K562 (cell line): ENCODE results near the gene RPP25. TPM values are rescaled to one million over a fixed set of nuclear protein-coding genes. Genes with fewer than 3 reads are reported as not detected.

Experiments used
- ATAC-seq: fragments of 200-7000 bp; cut with Tn5 transposase; 3 replicates; pipeline ENCODE4 v1.9.1; 2020; ENCODE audit warnings: moderate library complexity
- BruUV-seq: library from RNA; stranded (reverse); fragments of 400-500 nt; replicated peaks from 2 replicates; lab custom pipeline; 2021; lab: Mats Ljungman, UMichigan
- CTCF ChIA-PET: fragments of 300-600 bp; formaldehyde crosslinking; extraction: SDS; loops from one replicate; lab custom pipeline; 2021; ENCODE audit warnings: low intra/inter-chr PET ratio; lab: Yijun Ruan, JAX
- POLR2A ChIA-PET: fragments of 300-600, 350-650 bp; sonication (Branson Sonifier 250); formaldehyde crosslinking; extraction: SDS; loops from one replicate; lab custom pipeline; 2021; ENCODE audit warnings: antibody characterized with exemption, inconsistent platforms; lab: Yijun Ruan, JAX
- DNase-seq, 4 experiments: peaks; one replicate each; pipeline versions ENCODE4 v3.0.0 to v3.0.0-alpha.2; 2011 to 2018; ENCODE audit warnings: low spot score in 3 of 4, mixed read lengths in 3 of 4; ENCODE audit errors: extremely low read depth in 1 of 4
- FAIRE-seq: peaks from 2 replicates; lab custom pipeline; 2011; peaks lifted over from hg19 to GRCh38; lab: Jason Lieb, UNC
- H2AFZ ChIP-seq: 2 replicates; pipeline ENCODE4 v1.6.0; 2011; ENCODE audit warnings: low read depth, low read length, control low read depth, inconsistent platforms
- H3K27ac ChIP-seq: fragments of 200-600 bp; 3 replicates; pipeline ENCODE4 v1.8.0; 2011; ENCODE audit warnings: low read depth, mild to moderate bottlenecking, control low read depth, inconsistent platforms, low read length, moderate library complexity, mixed read lengths; ENCODE audit errors: extremely low read depth
- H3K27me3 ChIP-seq, 2 experiments: fragments of 300-600 bp in 1 of 2; 2 replicates in 1 of 2; 3 replicates in 1 of 2; pipeline versions ENCODE4 v1.6.0 to v1.8.0; 2011; ENCODE audit warnings: inconsistent platforms in 2 of 2, low read length in 2 of 2, mild to moderate bottlenecking in 1 of 2, mixed read lengths in 1 of 2, moderate library complexity in 1 of 2; ENCODE audit not compliant: control insufficient read depth in 2 of 2, insufficient read depth in 2 of 2
- H3K36me3 ChIP-seq: fragments of 300-600 bp; 3 replicates; pipeline ENCODE4 v1.8.0; 2011; ENCODE audit warnings: mild to moderate bottlenecking, low read length, inconsistent platforms; ENCODE audit not compliant: control insufficient read depth, insufficient read depth
- H3K4me1 ChIP-seq, 2 experiments: fragments of 200-600 bp in 1 of 2; replicated peaks in 1 of 2; 2 replicates in 1 of 2; 3 replicates in 1 of 2; pipeline versions ENCODE4 v1.5.1 to v1.8.0; 2011; ENCODE audit warnings: inconsistent platforms in 2 of 2, low read length in 2 of 2, mild to moderate bottlenecking in 1 of 2, mixed read lengths in 1 of 2, moderate library complexity in 1 of 2; ENCODE audit not compliant: control insufficient read depth in 2 of 2, insufficient read depth in 2 of 2
- H3K4me2 ChIP-seq: 2 replicates; pipeline ENCODE4 v1.6.1; 2011; ENCODE audit warnings: low read length, control low read depth, inconsistent platforms, mixed read lengths; ENCODE audit not compliant: insufficient read depth
- H3K4me3 ChIP-seq: fragments of 200-600 bp; sonication (generic), shearing (Covaris generic); 2 replicates; pipeline ENCODE4 v1.5.1; 2016; ENCODE audit warnings: control low read depth, inconsistent platforms
- H3K79me2 ChIP-seq: fragments of 200-600 bp; 3 replicates; pipeline ENCODE4 v1.8.0; 2011; ENCODE audit warnings: low read length, inconsistent platforms; ENCODE audit not compliant: control insufficient read depth, insufficient read depth
- H3K9ac ChIP-seq, 2 experiments: 2 replicates each; pipeline versions ENCODE4 v1.6.0 to v1.6.1; 2011; ENCODE audit warnings: low read depth in 2 of 2, low read length in 2 of 2, control low read depth in 1 of 2, inconsistent platforms in 1 of 2, mild to moderate bottlenecking in 1 of 2, mixed read lengths in 1 of 2; ENCODE audit not compliant: insufficient read depth in 1 of 2
- H3K9me1 ChIP-seq: one replicate; pipeline ENCODE4 v1.6.0; 2011; ENCODE audit warnings: inconsistent platforms, mild to moderate bottlenecking, low read length, moderate library complexity; ENCODE audit not compliant: control insufficient read depth, insufficient read depth
- H3K9me3 ChIP-seq: replicated peaks from 2 replicates; pipeline ENCODE4 v1.5.1; 2011; ENCODE audit warnings: low read depth, low read length, inconsistent platforms; ENCODE audit not compliant: control insufficient read depth, insufficient read depth
- H4K20me1 ChIP-seq: replicated peaks from 2 replicates; pipeline ENCODE4 v1.6.1; 2011; ENCODE audit warnings: low read length, inconsistent platforms, mixed read lengths; ENCODE audit not compliant: control insufficient read depth, insufficient read depth
- ASH1L ChIP-seq: fragments of 450-650 bp; IDR thresholded peaks from 2 replicates; pipeline ENCODE4 v1.6.1; 2018; ENCODE audit warnings: borderline replicate concordance, mild to moderate bottlenecking, low read depth; ENCODE audit not compliant: partially characterized antibody
- ELK3 ChIP-seq: fragments of 450-650 bp; formaldehyde crosslinking; IDR thresholded peaks from 2 replicates; pipeline ENCODE4 v1.4.0; 2020; ENCODE audit warnings: mild to moderate bottlenecking
- FOXP1 ChIP-seq: sonication (generic); formaldehyde crosslinking; IDR thresholded peaks from 2 replicates; pipeline ENCODE4 v1.8.0; 2022; ENCODE audit warnings: mild to moderate bottlenecking, missing genetic modification reagents
- HMBOX1 ChIP-seq: sonication (generic); IDR thresholded peaks from 2 replicates; pipeline ENCODE4 v1.6.1; 2016
- ID3 ChIP-seq, 2 experiments: fragments of 250-450 bp in 1 of 2; fragments of 450-650 bp in 1 of 2; sonication (Bioruptor Pico) in 1 of 2; IDR thresholded peaks; 2 replicates each; pipeline versions ENCODE4 v1.6.1 to v1.8.0; 2016 to 2021; ENCODE audit warnings: mild to moderate bottlenecking in 2 of 2, moderate library complexity in 2 of 2, missing compliant biosample characterization in 1 of 2, missing genetic modification characterization in 1 of 2
- RNF219 ChIP-seq: fragments of 250-450 bp; sonication (Bioruptor Pico); IDR thresholded peaks from 2 replicates; pipeline ENCODE4 v1.5.0; 2022; ENCODE audit warnings: mild to moderate bottlenecking
- RUNX1 ChIP-seq: sonication (generic); IDR thresholded peaks from 2 replicates; pipeline ENCODE4 v1.6.1; 2016; ENCODE audit warnings: antibody characterized with exemption, low read depth
- SRSF3 ChIP-seq: fragments of 200-400 bp; formaldehyde crosslinking; IDR thresholded peaks from 2 replicates; pipeline ENCODE4 v1.6.1; 2016; ENCODE audit warnings: mild to moderate bottlenecking, low read length, moderate library complexity; ENCODE audit not compliant: insufficient read depth
- THRA ChIP-seq: fragments of 450-650 bp; IDR thresholded peaks from 2 replicates; pipeline ENCODE4 v1.6.1; 2017; ENCODE audit warnings: mild to moderate bottlenecking, moderate library complexity
- ZBTB9 ChIP-seq: fragments of 450-650 bp; formaldehyde crosslinking; IDR thresholded peaks from 2 replicates; pipeline ENCODE4 v1.4.0; 2020; ENCODE audit warnings: mild to moderate bottlenecking, moderate library complexity
- ZNF184 ChIP-seq: sonication (generic); formaldehyde crosslinking; IDR thresholded peaks from 2 replicates; pipeline ENCODE4 v1.5.0; 2020; ENCODE audit warnings: missing genetic modification reagents
- ZNF76 ChIP-seq: fragments of 250-450 bp; sonication (Bioruptor Pico); IDR thresholded peaks from 2 replicates; pipeline ENCODE4 v1.4.0; 2020; ENCODE audit warnings: mild to moderate bottlenecking, moderate library complexity, borderline replicate concordance
- WGBS: fragments of 100-300 bp; shearing (Covaris generic); methylation state at CpG from one replicate; pipeline ENCODE4 v1.1.6; 2016; ENCODE audit warnings: low coverage, mixed read lengths; ENCODE audit not compliant: insufficient coverage; ENCODE audit errors: missing lambda C conversion rate; 5-methylcytosine and 5-hydroxymethylcytosine counted together
- in situ Hi-C: fragments of 300-500 bp; cut with MboI; formaldehyde crosslinking; loops from 4 replicates; pipeline ENCODE4 v1.15.0; 2018; ENCODE audit warnings: inconsistent platforms, mixed read lengths
- intact Hi-C: fragments of 100-400 bp; cut with micrococcal nuclease; formaldehyde crosslinking; loops from 2 replicates; pipeline ENCODE4 v1.14.2; 2022
- polyA plus RNA-seq, 8 experiments: library from polyadenylated mRNA; depleted of rRNA in 4 of 8; stranded (reverse) in 5 of 8; unstranded in 3 of 8; fragments of >200 nt; fragmentation: Nextera tagmentation in 2 of 8; fragmentation: Illumina TruSeq in 1 of 8; extraction: Ambion mirVana in 2 of 8; extraction: Trizol in 1 of 8; gene quantifications; 2 replicates each; pipeline versions ENCODE4 v1.2.1 to v1.2.3, GENCODE V29; 2011 to 2014; ENCODE audit warnings: inconsistent platforms in 1 of 8, missing spikeins in 1 of 8
- total RNA-seq, 7 experiments: library from RNA; depleted of rRNA in 6 of 7; stranded (reverse); fragments of >200 nt in 6 of 7; fragmentation: Illumina TruSeq in 2 of 7; extraction: Trizol in 2 of 7; gene quantifications; 2 replicates each; pipeline versions ENCODE4 v1.2.1 to v1.2.3, GENCODE V29; 2011 to 2021; ENCODE audit warnings: low replicate concordance in 1 of 7

The RPP25 gene
- total and polyA plus RNA-seq, 9 of the 15 experiments (the other 6 are each of a cell fraction or from before 2014, with no cell fraction given): 1.1 to 12.3 (median 5.6) TPM

GRCh38 chr15:74977599-74977998, 21.0 kb upstream of the RPP25 start (continued):
- TF ChIP-seq FOXP1 (CRISPR knock-in tag) (no peak), HMBOX1 (no peak), ZBTB9 (CRISPR knock-in tag) (no peak)

GRCh38 chr15:74976159-74976558, 19.6 kb upstream of the RPP25 start:
- Histone ChIP-seq H3K4me2 (no peak overlapping the region), H3K27me3 (peaks cover 12 to 25% of the 10 kb centered on the region in 2 experiments; a peak in 3 of 5 replicates), H3K36me3 (no peaks in the 10 kb centered on the region), H2AFZ (no peak overlapping the region), H3K4me1 (no peaks in the 10 kb centered on the region), H3K9ac (no peak overlapping the region), H3K27ac (no peak overlapping the region), H3K9me3 (peaks cover 2% of the 10 kb centered on the region; the same call in 1 of the 2 replicates), H3K9me1 (no peaks in the 10 kb centered on the region), H3K79me2 (no peaks in the 10 kb centered on the region), H4K20me1 (no peaks in the 10 kb centered on the region), H3K4me3 (no peak overlapping the region)
- intact Hi-C loops: no loop called here
- no peak for ATAC-seq
- in situ Hi-C loops: no loop called here
- ChIA-PET POLR2A (interaction anchor here (0.5 kb wide), 1 partner anchor 56 kb away, joined by 3 read pairs; no protein-coding TSS in a partner anchor), CTCF (interaction anchor here (0.6 kb wide), 1 partner anchor 54 kb away, joined by 3 read pairs; no protein-coding TSS in a partner anchor)
- TF ChIP-seq ZNF184 (CRISPR knock-in tag) (no peak), ZNF76 (CRISPR knock-in tag) (no peak), RNF219 (CRISPR knock-in tag) (no peak), THRA (no peak), RUNX1 (no peak), ID3 (CRISPR knock-in tag; IDR thresholded peaks at IDR 0.05) (no peak), ID3 (tag; IDR thresholded peaks at IDR 0.05) (no peak), ASH1L (no peak), ELK3 (CRISPR knock-in tag) (no peak), SRSF3 (no peak)
- BruUV-seq: no TSS peak
- DNase-seq: no peak
- FAIRE-seq: peak; percentile 68
- WGBS: 6% methylated on average over 1 of the region's 1 CpG
